ENCODE data around the gene MRPL40. TPM values are rescaled to one million over a fixed set of nuclear protein-coding genes. Genes with fewer than 3 reads are reported as not detected.

Gene MRPL40
- total and polyA plus RNA-seq, 10 of the 15 experiments (the other 5 are each of a cell fraction or from before 2014, with no cell fraction given) = 41.2 to 207 (median 69.1) TPM

DNA sequence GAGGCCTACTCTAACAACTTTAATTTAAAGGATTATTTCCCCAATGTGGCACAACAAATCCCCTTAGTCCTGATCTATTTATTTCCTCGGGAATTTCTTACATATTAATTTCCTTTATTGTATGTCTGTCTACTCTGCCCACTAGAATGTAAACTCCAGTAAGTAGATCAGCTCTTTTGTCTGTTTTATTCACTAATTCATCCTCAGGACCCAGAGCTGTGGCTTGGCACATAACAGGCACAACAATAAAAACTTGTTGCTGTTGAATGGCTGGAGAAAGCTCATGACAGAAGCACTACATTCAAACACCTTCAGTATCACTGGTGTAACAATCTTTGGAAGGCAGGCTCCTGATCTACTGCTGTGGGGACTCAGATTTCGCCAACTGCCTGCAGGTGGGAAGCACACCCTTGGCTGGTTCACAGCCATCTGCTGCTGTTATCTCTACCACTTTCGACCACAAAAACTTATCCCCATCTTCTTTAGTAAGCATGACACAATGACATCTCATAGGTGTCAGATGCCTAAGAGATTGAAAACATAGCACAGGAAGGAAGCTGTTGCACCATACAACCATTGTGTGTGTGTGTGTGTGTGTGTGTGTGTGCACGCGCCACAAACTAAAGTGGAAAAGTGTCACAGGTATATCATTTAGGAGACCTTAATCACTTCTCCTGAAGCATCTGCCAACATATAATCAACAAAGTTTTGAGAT is 12.7 kb upstream of the MRPL40 start (continued):
- TF ChIP-seq, protein P1, sequence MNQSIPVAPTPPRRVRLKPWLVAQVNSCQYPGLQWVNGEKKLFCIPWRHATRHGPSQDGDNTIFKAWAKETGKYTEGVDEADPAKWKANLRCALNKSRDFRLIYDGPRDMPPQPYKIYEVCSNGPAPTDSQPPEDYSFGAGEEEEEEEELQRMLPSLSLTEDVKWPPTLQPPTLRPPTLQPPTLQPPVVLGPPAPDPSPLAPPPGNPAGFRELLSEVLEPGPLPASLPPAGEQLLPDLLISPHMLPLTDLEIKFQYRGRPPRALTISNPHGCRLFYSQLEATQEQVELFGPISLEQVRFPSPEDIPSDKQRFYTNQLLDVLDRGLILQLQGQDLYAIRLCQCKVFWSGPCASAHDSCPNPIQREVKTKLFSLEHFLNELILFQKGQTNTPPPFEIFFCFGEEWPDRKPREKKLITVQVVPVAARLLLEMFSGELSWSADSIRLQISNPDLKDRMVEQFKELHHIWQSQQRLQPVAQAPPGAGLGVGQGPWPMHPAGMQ (IDR thresholded peaks at IDR 0.05; ENCODE audit: borderline replicate concordance) = no peak
- TF ChIP-seq ETV6 (conservative IDR thresholded peaks at IDR 0.05 in 1 of 2, IDR thresholded peaks at IDR 0.05 in 1 of 2; ENCODE audit: borderline replicate concordance in 1 of 2, low read depth in 1 of 2) = peak in 1 of 2 experiments; percentile 68; a peak in 2 of 4 replicates
- TF ChIP-seq NRF1 (conservative IDR thresholded peaks at IDR 0.05; ENCODE audit: low read depth, low read length) = no peak
- no peak for TF ChIP-seq POLR2AphosphoS5 (IDR thresholded peaks at IDR 0.05; ENCODE audit: low read length)
- TF ChIP-seq NFYA (IDR thresholded peaks at IDR 0.05; ENCODE audit: borderline replicate concordance, low read depth, low read length) = no peak
- no peak for TF ChIP-seq CTCF (IDR thresholded peaks at IDR 0.05 in 2 of 3, conservative IDR thresholded peaks at IDR 0.05 in 1 of 3; ENCODE audit: control insufficient read depth in 2 of 3, extremely low read depth in 1 of 3, insufficient read depth in 1 of 3, low read depth in 3 of 3, low read length in 3 of 3)
- TF ChIP-seq LARP7 (IDR thresholded peaks at IDR 0.05) = no peak
- no peak for TF ChIP-seq ZNF207 (IDR thresholded peaks at IDR 0.05; ENCODE audit: borderline replicate concordance)
- TF ChIP-seq ESRRA (IDR thresholded peaks at IDR 0.05; ENCODE audit: low read length) = no peak
- no peak for TF ChIP-seq ZNF217 (IDR thresholded peaks at IDR 0.05)
- TF ChIP-seq RELA (IDR thresholded peaks at IDR 0.05; ENCODE audit: borderline replicate concordance, partially characterized antibody) = no peak
- no peak for TF ChIP-seq TARDBP (IDR thresholded peaks at IDR 0.05; ENCODE audit: borderline replicate concordance)
- TF ChIP-seq EGR1 (IDR thresholded peaks at IDR 0.05; ENCODE audit: borderline replicate concordance in 1 of 2, low read depth in 2 of 2, low read length in 2 of 2) = no peak
- peak; percentile 89 for TF ChIP-seq TCF12 (IDR thresholded peaks at IDR 0.05; ENCODE audit: low read depth, low read length)
- peak; percentile 47 to 62; a peak in 3 of 4 replicates for TF ChIP-seq IKZF2 (IDR thresholded peaks at IDR 0.05)
- TF ChIP-seq CHD1 (IDR thresholded peaks at IDR 0.05; ENCODE audit: low read depth, low read length) = no peak
- peak; percentile 63; the same call in 1 of the 2 replicates for TF ChIP-seq IRF4 (IDR thresholded peaks at IDR 0.05; ENCODE audit: low read depth, low read length)
- TF ChIP-seq NR2F1 (conservative IDR thresholded peaks at IDR 0.05) = no peak
- no peak for TF ChIP-seq STAT3 (IDR thresholded peaks at IDR 0.05; ENCODE audit: low read depth, low read length)
- TF ChIP-seq, protein P2, sequence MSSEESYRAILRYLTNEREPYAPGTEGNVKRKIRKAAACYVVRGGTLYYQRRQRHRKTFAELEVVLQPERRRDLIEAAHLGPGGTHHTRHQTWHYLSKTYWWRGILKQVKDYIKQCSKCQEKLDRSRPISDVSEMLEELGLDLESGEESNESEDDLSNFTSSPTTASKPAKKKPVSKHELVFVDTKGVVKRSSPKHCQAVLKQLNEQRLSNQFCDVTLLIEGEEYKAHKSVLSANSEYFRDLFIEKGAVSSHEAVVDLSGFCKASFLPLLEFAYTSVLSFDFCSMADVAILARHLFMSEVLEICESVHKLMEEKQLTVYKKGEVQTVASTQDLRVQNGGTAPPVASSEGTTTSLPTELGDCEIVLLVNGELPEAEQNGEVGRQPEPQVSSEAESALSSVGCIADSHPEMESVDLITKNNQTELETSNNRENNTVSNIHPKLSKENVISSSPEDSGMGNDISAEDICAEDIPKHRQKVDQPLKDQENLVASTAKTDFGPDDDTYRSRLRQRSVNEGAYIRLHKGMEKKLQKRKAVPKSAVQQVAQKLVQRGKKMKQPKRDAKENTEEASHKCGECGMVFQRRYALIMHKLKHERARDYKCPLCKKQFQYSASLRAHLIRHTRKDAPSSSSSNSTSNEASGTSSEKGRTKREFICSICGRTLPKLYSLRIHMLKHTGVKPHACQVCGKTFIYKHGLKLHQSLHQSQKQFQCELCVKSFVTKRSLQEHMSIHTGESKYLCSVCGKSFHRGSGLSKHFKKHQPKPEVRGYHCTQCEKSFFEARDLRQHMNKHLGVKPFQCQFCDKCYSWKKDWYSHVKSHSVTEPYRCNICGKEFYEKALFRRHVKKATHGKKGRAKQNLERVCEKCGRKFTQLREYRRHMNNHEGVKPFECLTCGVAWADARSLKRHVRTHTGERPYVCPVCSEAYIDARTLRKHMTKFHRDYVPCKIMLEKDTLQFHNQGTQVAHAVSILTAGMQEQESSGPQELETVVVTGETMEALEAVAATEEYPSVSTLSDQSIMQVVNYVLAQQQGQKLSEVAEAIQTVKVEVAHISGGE (CRISPR knock-in tag; IDR thresholded peaks at IDR 0.05) = no peak
- TF ChIP-seq SREBF2 (IDR thresholded peaks at IDR 0.05; ENCODE audit: low read length) = no peak
- TF ChIP-seq RAD21 (IDR thresholded peaks at IDR 0.05; ENCODE audit: insufficient read depth, low read depth, low read length) = no peak
- 0 out of 2 replicates have a peak, but pooled peaks have one; percentile 3 for TF ChIP-seq YY1 (IDR thresholded peaks at IDR 0.05; ENCODE audit: low read depth, low read length)
- no peak for TF ChIP-seq CHD4 (IDR thresholded peaks at IDR 0.05)
- no peak for TF ChIP-seq SREBF1 (IDR thresholded peaks at IDR 0.05; ENCODE audit: low read length)
